HG03469 (cell line): Measurements from ENCODE around the gene HRH1.
A peak's percentile ranks its signal among the peaks of the same experiment; 100 is the strongest.
"Not testable (repeated sequence)": the region's sequence is repeated elsewhere in the genome, so short reads cannot be mapped to it uniquely, and the experiment has no call there.

ENCODE experiments used
- ATAC-seq: cut with Tn5 transposase; IDR thresholded peaks from one replicate; pipeline ENCODE4 v1.9.1; 2021; ENCODE audit warnings: mild to moderate bottlenecking, moderate library complexity, moderate number of reproducible peaks; ENCODE audit not compliant: unreplicated experiment

HRH1 gene

GRCh38 chr3:11154036-11154952 is at the start of gene HRH1:
TSS of gene HRH1 (plus strand) at chr3:11154493. CDS start at chr3:11259038, 104,545 bp downstream.
- ATAC-seq = no peak

- ATAC-seq = not testable (repeated sequence)
Measured at GRCh38 chr3:11113316-11113715, 41.0 kb upstream of the HRH1 start.

GRCh38 chr3:11115548-11115947 is 38.7 kb upstream of the HRH1 start:
- ATAC-seq = no peak

- ATAC-seq = no peak
Measured at GRCh38 chr3:11116336-11117059, 37.8 kb upstream of the HRH1 start.

- no peak for ATAC-seq
Measured at GRCh38 chr3:11117591-11117990, 36.7 kb upstream of the HRH1 start.

GRCh38 chr3:11118181-11118682 is 36.1 kb upstream of the HRH1 start:
- ATAC-seq = no peak

GRCh38 chr3:11120091-11120805 is 34.0 kb upstream of the HRH1 start:
- ATAC-seq = no peak

- no peak for ATAC-seq
Measured at GRCh38 chr3:11126653-11127052, 27.6 kb upstream of the HRH1 start.

GRCh38 chr3:11128682-11129632 is 25.3 kb upstream of the HRH1 start:
- no peak for ATAC-seq

GRCh38 chr3:11130385-11130784 is 23.9 kb upstream of the HRH1 start:
- no peak for ATAC-seq

GRCh38 chr3:11131371-11131770 is 22.9 kb upstream of the HRH1 start:
- no peak for ATAC-seq

- not testable (repeated sequence) for ATAC-seq
Measured at GRCh38 chr3:11131886-11132285, 22.4 kb upstream of the HRH1 start.

GRCh38 chr3:11132861-11133260 is 21.4 kb upstream of the HRH1 start:
- no peak for ATAC-seq

- ATAC-seq = no peak
Measured at GRCh38 chr3:11134794-11135193, 19.5 kb upstream of the HRH1 start.

- ATAC-seq = no peak
Measured at GRCh38 chr3:11136116-11136515, 18.2 kb upstream of the HRH1 start.

- no peak for ATAC-seq
Measured at GRCh38 chr3:11136830-11137626, 17.3 kb upstream of the HRH1 start.

- ATAC-seq = no peak
Measured at GRCh38 chr3:11137627-11137959, 16.7 kb upstream of the HRH1 start.

GRCh38 chr3:11138371-11138770 is 15.9 kb upstream of the HRH1 start:
- ATAC-seq = no peak

- ATAC-seq = peak; percentile 90
Measured at GRCh38 chr3:11140030-11140712, 14.1 kb upstream of the HRH1 start.
